HPDE6-E6E7 (cell line): ENCODE results near the gene PPIB.
"Not testable (repeated sequence)": the region's sequence is repeated elsewhere in the genome, so short reads cannot be mapped to it uniquely, and the experiment has no call there.

ENCODE experiments used
- DNase-seq: peaks from one replicate; pipeline ENCODE4 v3.0.0; 2011; ENCODE audit warnings: missing footprints; ENCODE audit errors: extremely low spot score

PPIB gene

DNA sequence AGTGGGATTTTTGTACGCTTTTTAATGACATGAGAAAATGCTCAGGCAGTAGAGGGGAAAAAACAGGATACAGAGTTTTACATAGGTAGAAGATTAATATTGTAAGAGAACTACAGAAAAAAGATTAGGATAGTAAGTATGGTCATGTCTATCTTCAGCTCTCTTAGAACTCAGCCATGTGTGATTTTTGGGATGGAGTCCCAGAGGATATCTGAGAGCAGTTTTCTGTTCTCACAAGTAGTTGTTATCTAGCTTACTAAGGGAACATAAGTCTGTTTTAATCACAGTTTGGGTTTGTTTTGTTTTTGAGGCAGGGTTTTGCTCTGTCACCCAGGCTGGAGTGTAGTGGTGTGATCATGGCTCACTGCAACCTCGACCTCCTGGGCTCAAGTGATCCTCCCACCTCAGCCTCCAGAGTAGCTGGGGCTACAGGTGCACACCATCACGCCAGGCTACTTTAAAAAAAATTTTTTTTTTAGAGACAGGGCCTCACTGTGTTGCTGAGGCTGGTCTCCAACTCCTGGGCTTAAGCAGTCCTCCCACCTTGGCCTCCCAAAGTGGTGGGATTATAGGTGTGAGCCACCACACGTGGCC, 52.6 kb downstream of the PPIB start:
- DNase-seq, result not testable (repeated sequence)

DNA sequence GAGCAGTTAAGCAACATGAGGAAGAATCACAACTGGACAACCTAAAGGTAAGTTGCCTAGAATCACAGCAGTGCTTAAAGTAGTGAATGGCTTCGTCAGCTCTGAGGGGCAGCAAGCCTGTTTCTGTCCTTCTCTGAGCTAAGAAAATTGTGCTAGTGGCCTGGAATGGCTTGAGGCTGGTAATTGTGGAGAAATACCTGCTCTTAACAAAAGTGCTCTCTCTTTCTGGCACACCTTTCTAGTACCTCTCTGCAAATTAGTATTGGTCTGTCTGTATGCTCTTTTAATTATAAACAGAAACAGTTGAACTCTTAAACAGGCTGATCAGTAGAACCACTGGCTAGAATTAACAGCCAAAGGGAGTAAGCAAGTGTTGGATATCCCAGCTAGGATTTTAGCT, 55.5 kb downstream of the PPIB start:
- no peak for DNase-seq
